Muscle layer of colon (tissue), 2 donors: ENCODE data around the gene BET1L.

Experiments
- H3K27ac ChIP-seq: one replicate; pipeline ENCODE4 v1.7.0; 2013; ENCODE audit warnings: low read depth, mild to moderate bottlenecking, low read length, moderate library complexity
- H3K27me3 ChIP-seq, 2 donors: one replicate each; pipeline ENCODE4 v1.7.0; 2013; ENCODE audit warnings: low read length in 2 of 2, mild to moderate bottlenecking in 2 of 2; ENCODE audit not compliant: insufficient read depth in 2 of 2, control insufficient read depth in 1 of 2
- H3K36me3 ChIP-seq: one replicate; pipeline ENCODE4 v1.7.0; 2013; ENCODE audit warnings: mild to moderate bottlenecking, low read length; ENCODE audit not compliant: insufficient read depth
- H3K4me1 ChIP-seq: one replicate; pipeline ENCODE4 v1.7.0; 2013; ENCODE audit warnings: mild to moderate bottlenecking, low read length; ENCODE audit not compliant: insufficient read depth
- H3K4me3 ChIP-seq, 2 donors: one replicate each; pipeline ENCODE4 v1.7.0; 2013; ENCODE audit warnings: low read length in 2 of 2, low read depth in 1 of 2, mild to moderate bottlenecking in 1 of 2, moderate library complexity in 1 of 2
- H3K9ac ChIP-seq: one replicate; pipeline ENCODE4 v1.7.0; 2013; ENCODE audit warnings: low read length
- H3K9me3 ChIP-seq: one replicate; pipeline ENCODE4 v1.7.0; 2013; ENCODE audit warnings: mild to moderate bottlenecking, low read length
- donor health status: abdominal sarcoma.
- donor health status: Adenocarcinoma of cecum.

BET1L gene, protein sequence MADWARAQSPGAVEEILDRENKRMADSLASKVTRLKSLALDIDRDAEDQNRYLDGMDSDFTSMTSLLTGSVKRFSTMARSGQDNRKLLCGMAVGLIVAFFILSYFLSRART

DNA sequence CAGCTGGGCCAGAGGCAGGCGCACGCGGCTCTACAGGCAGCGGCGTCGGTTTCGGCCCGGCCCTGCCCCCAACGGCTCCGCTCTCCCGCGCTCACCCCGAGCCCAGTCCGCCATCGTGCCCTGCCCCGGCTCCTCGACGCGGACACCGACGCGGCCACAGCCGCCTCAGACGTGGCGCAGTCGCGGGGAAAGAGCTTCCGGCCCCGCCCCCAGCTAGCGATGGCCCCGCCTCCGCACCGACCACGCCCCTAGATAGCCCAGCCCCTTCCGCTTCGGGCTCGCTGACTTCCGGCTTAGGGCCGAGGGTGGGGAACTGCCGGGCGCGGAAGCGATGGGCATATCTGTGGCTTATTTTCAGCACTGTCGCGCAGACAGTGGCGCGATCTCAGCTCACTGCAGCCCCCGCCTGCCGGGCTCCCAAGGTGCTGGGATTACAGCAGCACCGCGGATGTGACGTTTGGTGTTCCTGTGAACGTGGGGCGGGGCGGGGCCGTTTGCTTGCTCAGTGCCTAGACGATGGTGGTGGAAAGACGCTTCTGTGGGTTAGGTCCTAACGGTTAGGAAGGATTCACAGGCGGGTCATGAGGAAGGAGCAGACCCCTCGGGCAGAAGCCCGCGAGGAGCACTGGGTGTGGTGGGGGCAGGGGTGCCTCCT lies at the start of gene BET1L, which contains the start of gene RIC8A:
BET1L (minus strand) TSS at position 192 of the 655 bp plus-strand sequence; CDS start at position 114, 78 bp downstream.
RIC8A (plus strand) TSS at position 501 of the 655 bp plus-strand sequence. CDS start 1,147 bp downstream, outside the sequence.
- Histone ChIP-seq H3K9me3 (no peaks in the 10 kb centered on the region), H3K9ac (peak within 1 kb of the TSS; percentile 99), H3K4me1 (peaks cover 40% of the 10 kb centered on the region), H3K36me3 (peaks cover 66% of the 10 kb centered on the region), H3K27me3 (no peaks in the 10 kb centered on the region), H3K27ac (peak within 1 kb of the TSS; percentile 92), H3K4me3 (peak within 1 kb of the TSS; percentile 63 to 99)

DNA sequence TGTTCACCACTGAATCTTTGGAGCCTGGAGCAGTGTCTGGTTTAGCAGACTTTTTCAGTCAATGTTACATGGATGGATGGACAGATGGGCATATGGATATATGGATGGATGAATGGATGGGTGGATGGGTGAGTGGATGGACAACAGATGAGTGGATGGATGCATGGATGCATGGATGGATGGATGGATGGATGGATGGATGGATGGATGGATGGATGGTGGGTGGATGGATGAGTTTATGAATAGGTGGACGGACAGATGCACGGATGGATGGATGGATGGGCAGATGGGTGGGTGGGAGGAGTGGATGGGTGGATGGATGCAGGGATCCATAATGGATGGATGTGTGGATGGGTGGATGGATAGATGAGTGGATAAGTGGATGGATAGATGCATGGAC lies 48.6 kb upstream of the BET1L start:
- no peaks in the 10 kb centered on the region for H3K9me3 ChIP-seq
- peaks cover 27% of the 10 kb centered on the region for H3K36me3 ChIP-seq
- no peak overlapping the region for H3K9ac ChIP-seq
- no peaks in the 10 kb centered on the region for H3K4me1 ChIP-seq
- no peak overlapping the region for H3K27ac ChIP-seq
- H3K27me3 ChIP-seq = no peaks in the 10 kb centered on the region
- no peak overlapping the region for H3K4me3 ChIP-seq

DNA sequence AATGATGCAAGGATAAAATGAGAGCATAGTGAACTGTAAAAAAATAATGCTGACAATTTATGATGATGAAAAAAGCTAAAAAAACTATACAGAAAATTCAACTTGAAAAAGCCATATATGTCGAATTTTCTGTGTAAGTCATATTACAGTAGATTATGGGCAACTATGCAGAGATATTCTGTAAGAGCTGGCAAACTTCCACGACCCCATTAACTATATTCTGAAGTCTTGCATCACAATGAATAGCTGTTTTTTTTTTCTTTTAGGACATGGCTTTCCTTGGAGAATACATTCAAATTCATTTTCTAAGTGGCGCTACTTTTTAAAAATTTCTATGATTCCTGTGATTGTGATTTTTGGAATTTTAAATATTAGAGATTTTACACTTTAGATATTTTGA lies 48.0 kb upstream of the BET1L start:
- H3K36me3 ChIP-seq = peaks cover 32% of the 10 kb centered on the region

DNA sequence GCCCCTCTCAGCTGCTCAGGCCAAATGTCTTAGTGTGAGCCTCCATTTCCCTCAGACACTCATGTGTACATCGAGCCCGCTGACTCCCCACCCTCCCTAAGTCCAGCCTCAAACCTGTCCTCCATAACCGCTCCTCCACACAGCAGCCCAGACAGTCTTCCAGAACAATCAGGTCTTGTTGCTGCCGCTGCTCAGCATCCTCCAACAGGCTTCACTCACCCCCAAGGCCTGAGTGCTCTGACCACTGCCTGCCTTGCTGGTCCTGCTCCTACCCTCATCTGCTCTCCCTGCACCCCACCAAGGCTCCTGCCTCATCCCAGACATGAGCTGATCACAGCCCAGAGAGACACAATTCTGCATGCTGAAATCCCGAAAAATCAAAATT lies 46.7 kb upstream of the BET1L start:
- no peaks in the 10 kb centered on the region for H3K9me3 ChIP-seq
- no peaks in the 10 kb centered on the region for H3K27me3 ChIP-seq
- peaks cover 42% of the 10 kb centered on the region for H3K36me3 ChIP-seq
- no peaks in the 10 kb centered on the region for H3K4me1 ChIP-seq
- H3K9ac ChIP-seq = no peak overlapping the region
- no peak overlapping the region for H3K4me3 ChIP-seq
- no peak overlapping the region for H3K27ac ChIP-seq

More for the DNA sequence above, 48.0 kb upstream of the BET1L start:
- Histone ChIP-seq H3K9ac (no peak overlapping the region), H3K9me3 (no peaks in the 10 kb centered on the region), H3K4me1 (no peaks in the 10 kb centered on the region), H3K4me3 (no peak overlapping the region), H3K27me3 (no peaks in the 10 kb centered on the region), H3K27ac (no peak overlapping the region)

DNA sequence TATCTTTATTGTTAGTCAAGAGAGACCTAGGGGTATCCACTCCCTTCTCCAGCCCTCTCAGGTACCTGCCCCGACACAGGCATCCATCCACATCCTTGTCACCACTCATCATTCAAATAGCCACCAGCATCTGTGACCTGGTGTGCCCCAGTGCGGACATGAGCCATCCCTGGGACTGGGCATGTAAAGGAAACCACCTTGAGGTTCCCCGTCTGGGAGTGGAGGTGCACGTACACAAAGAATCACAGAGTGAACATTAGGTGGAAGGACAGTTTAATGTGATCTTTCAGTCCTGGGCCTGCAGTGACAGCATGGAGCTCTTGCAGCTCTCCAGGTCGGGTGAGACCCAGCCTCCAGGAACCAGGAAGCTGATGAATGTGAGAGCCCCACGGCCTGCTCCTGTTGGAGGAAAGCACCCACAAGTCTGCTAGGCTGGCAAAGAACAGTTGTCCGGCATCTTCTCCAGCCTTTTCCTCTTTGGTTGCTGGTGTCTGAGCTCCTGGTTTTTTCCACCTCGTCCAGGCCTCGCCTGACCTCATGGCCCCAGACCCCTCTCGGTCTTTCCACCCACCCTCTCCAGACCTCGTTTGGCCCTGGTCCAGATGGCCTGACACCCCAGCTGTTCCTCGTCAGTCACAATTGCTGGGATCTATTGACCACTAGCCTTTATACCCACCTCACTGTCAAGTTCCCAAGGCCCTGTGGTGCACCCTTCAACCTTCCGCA lies 46.1 kb upstream of the BET1L start:
- Histone ChIP-seq H3K9ac (no peak overlapping the region), H3K36me3 (peaks cover 47% of the 10 kb centered on the region), H3K27ac (no peak overlapping the region), H3K9me3 (no peaks in the 10 kb centered on the region), H3K4me1 (no peaks in the 10 kb centered on the region), H3K4me3 (no peak overlapping the region), H3K27me3 (no peaks in the 10 kb centered on the region)

DNA sequence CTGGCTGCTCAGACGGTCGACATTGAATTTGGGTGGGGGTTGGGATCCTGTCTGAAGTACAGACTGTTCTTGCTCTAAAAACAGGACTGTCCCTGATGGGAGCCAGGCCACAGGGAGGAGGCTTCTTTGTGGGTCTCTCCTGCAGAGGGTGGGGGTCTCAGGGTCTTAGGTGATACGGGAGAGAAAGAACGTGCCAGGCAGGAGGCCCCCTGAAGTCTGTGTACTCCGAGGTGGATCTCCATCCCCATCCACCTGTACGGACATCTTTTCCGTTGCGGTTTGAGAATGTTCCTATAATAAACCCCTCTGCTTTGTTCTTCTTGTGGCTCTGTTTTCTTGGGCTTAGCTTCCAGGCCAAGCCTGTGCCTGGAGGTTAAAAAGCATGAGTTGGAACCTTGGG lies 45.5 kb upstream of the BET1L start:
- Histone ChIP-seq H3K27ac (no peak overlapping the region), H3K9me3 (no peaks in the 10 kb centered on the region), H3K36me3 (peaks cover 54% of the 10 kb centered on the region), H3K27me3 (no peaks in the 10 kb centered on the region), H3K4me3 (no peak overlapping the region), H3K4me1 (no peaks in the 10 kb centered on the region), H3K9ac (no peak overlapping the region)

DNA sequence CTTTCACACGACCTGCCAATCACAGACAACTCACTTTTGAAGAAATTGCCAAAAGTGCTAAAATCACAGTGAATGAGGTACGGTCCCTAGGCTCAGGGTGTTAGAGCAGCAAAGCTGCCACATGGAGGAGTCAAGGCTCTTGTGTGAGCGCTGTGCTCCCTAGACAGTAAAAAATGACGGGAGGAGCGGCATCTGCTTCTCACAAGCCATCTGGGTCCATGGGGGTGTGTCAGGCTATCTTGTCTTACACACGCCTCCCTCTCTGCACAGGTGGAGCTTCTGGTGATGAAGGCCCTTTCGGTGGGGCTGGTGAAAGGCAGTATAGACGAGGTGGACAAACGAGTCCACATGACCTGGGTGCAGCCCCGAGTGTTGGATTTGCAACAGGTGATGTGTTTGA lies 44.4 kb upstream of the BET1L start:
- Histone ChIP-seq H3K9me3 (no peaks in the 10 kb centered on the region), H3K27me3 (no peaks in the 10 kb centered on the region), H3K4me1 (no peaks in the 10 kb centered on the region), H3K27ac (no peak overlapping the region), H3K4me3 (no peak overlapping the region), H3K36me3 (peaks cover 65% of the 10 kb centered on the region), H3K9ac (no peak overlapping the region)

DNA sequence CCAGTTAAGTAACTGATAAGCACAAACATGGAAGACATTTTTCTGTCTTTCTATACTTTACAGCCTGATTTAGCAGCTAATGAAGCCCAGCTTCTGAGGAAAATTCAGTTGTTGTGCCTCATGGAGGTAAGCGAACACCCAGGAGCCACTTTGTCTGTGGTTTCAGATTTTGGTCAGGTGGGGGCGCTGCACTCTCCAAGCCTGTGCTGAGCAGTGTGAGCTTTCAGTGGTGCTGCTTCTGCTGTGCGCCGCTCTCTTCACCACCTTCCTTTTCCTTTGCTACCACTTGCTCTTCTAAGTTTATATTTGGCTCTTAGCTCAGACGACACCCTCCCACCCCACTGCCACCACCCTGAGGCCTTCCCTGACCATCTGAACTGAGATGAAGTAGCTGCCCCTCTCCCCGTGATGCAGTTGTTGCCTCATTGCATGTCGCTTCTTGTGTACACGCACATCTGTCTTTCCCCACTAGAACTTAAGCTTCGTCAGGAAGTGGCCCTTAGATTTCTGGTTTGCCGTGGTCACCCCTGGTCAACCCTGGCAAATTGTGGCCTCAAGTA lies 43.6 kb upstream of the BET1L start:
- Histone ChIP-seq H3K36me3 (peaks cover 72% of the 10 kb centered on the region), H3K4me3 (no peak overlapping the region), H3K9me3 (no peaks in the 10 kb centered on the region), H3K9ac (no peak overlapping the region), H3K27me3 (no peaks in the 10 kb centered on the region), H3K27ac (no peak overlapping the region), H3K4me1 (no peaks in the 10 kb centered on the region)

DNA sequence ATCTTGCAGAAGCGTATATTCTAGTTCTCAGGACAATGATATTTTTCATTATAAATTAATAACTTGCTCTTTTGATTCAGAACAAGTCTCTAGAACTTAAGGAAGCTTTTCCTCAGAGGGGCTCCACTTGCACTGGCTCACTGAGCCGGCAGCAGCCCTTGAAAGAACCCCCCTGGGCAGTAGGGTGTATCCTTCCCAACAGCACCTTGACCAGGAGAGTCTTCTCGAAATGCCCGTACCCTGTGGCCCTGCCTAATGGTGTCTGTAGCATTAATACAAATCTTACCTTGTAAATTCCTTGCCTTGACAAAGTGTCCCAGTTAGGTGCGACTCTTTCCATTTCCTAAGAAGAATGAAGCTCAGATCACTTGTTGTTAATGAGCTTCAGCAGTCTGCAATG lies 43.1 kb upstream of the BET1L start:
- Histone ChIP-seq H3K4me1 (no peaks in the 10 kb centered on the region), H3K36me3 (peaks cover 78% of the 10 kb centered on the region), H3K9ac (no peak overlapping the region), H3K4me3 (no peak overlapping the region), H3K27ac (no peak overlapping the region), H3K27me3 (no peaks in the 10 kb centered on the region), H3K9me3 (no peaks in the 10 kb centered on the region)

DNA sequence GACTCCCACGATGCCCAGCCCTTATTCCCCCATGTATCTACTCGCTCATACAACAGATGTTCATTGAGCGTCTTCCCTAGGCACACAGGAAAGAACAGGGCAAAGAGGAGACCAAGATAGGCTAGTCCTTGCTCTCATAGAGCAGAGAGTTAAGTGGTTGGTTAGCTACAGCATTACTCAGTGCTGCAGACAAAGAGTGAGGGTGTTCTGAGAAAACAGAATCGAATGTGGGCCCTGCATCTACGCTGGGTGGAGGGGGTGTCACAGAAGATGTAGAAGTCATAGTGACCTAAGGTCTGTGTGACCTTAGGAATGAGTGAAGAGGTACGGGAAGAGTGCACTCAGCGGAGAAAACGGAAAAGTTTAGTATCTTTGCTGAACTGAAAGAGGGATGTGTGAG lies 41.9 kb upstream of the BET1L start:
- H3K9me3 ChIP-seq = no peaks in the 10 kb centered on the region
- peaks cover 88% of the 10 kb centered on the region for H3K36me3 ChIP-seq
- no peak overlapping the region for H3K4me3 ChIP-seq
- no peaks in the 10 kb centered on the region for H3K4me1 ChIP-seq
- H3K9ac ChIP-seq = no peak overlapping the region
- no peaks in the 10 kb centered on the region for H3K27me3 ChIP-seq
- no peak overlapping the region for H3K27ac ChIP-seq

DNA sequence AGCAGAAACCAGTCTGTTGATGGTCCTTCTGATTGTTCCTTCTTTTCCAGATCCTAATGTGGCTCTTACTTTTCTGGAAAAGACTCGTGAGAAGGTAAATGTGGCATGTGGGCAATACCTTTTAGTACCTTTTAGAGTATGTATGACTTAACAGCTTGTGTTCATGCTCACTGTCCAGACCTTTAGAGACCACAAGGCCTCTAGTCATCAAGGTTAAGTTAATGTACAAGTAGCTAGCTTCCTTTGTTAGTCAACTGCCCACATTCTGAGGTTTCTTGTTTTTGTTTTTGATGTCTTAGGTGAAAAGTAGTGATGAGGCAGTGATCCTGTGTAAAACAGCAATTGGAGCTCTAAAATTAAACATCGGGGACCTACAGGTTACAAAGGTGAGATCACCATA lies 37.2 kb upstream of the BET1L start:
- H3K36me3 ChIP-seq = peaks cover 77% of the 10 kb centered on the region
- H3K4me1 ChIP-seq = no peaks in the 10 kb centered on the region
- H3K9ac ChIP-seq = no peak overlapping the region
- H3K4me3 ChIP-seq = no peak overlapping the region
- H3K27ac ChIP-seq = no peak overlapping the region
- no peaks in the 10 kb centered on the region for H3K9me3 ChIP-seq
- H3K27me3 ChIP-seq = no peaks in the 10 kb centered on the region
